K562 (cell line): Measurements from ENCODE around the gene ACTN4. TPM values are rescaled to one million over a fixed set of nuclear protein-coding genes. Genes with fewer than 3 reads are reported as not detected.

ENCODE experiments used
- ATAC-seq: fragments of 200-7000 bp; cut with Tn5 transposase; 3 replicates; pipeline ENCODE4 v1.9.1; 2020; ENCODE audit warnings: moderate library complexity
- BruUV-seq: library from RNA; stranded (reverse); fragments of 400-500 nt; replicated peaks from 2 replicates; lab custom pipeline; 2021; lab: Mats Ljungman, UMichigan
- CTCF ChIA-PET: fragments of 300-600 bp; formaldehyde crosslinking; extraction: SDS; loops from one replicate; lab custom pipeline; 2021; ENCODE audit warnings: low intra/inter-chr PET ratio; lab: Yijun Ruan, JAX
- POLR2A ChIA-PET: fragments of 300-600, 350-650 bp; sonication (Branson Sonifier 250); formaldehyde crosslinking; extraction: SDS; loops from one replicate; lab custom pipeline; 2021; ENCODE audit warnings: antibody characterized with exemption, inconsistent platforms; lab: Yijun Ruan, JAX
- DNase-seq, 4 experiments: peaks; one replicate each; pipeline versions ENCODE4 v3.0.0 to v3.0.0-alpha.2; 2011 to 2018; ENCODE audit warnings: low spot score in 3 of 4, mixed read lengths in 3 of 4; ENCODE audit errors: extremely low read depth in 1 of 4
- FAIRE-seq: peaks from 2 replicates; lab custom pipeline; 2011; peaks lifted over from hg19 to GRCh38; lab: Jason Lieb, UNC
- H2AFZ ChIP-seq: 2 replicates; pipeline ENCODE4 v1.6.0; 2011; ENCODE audit warnings: low read depth, low read length, control low read depth, inconsistent platforms
- H3K27ac ChIP-seq: fragments of 200-600 bp; 3 replicates; pipeline ENCODE4 v1.8.0; 2011; ENCODE audit warnings: low read depth, mild to moderate bottlenecking, control low read depth, inconsistent platforms, low read length, moderate library complexity, mixed read lengths; ENCODE audit errors: extremely low read depth
- H3K27me3 ChIP-seq, 2 experiments: fragments of 300-600 bp in 1 of 2; 2 replicates in 1 of 2; 3 replicates in 1 of 2; pipeline versions ENCODE4 v1.6.0 to v1.8.0; 2011; ENCODE audit warnings: inconsistent platforms in 2 of 2, low read length in 2 of 2, mild to moderate bottlenecking in 1 of 2, mixed read lengths in 1 of 2, moderate library complexity in 1 of 2; ENCODE audit not compliant: control insufficient read depth in 2 of 2, insufficient read depth in 2 of 2
- H3K36me3 ChIP-seq: fragments of 300-600 bp; 3 replicates; pipeline ENCODE4 v1.8.0; 2011; ENCODE audit warnings: mild to moderate bottlenecking, low read length, inconsistent platforms; ENCODE audit not compliant: control insufficient read depth, insufficient read depth
- H3K4me1 ChIP-seq, 2 experiments: fragments of 200-600 bp in 1 of 2; replicated peaks in 1 of 2; 2 replicates in 1 of 2; 3 replicates in 1 of 2; pipeline versions ENCODE4 v1.5.1 to v1.8.0; 2011; ENCODE audit warnings: inconsistent platforms in 2 of 2, low read length in 2 of 2, mild to moderate bottlenecking in 1 of 2, mixed read lengths in 1 of 2, moderate library complexity in 1 of 2; ENCODE audit not compliant: control insufficient read depth in 2 of 2, insufficient read depth in 2 of 2
- H3K4me2 ChIP-seq: 2 replicates; pipeline ENCODE4 v1.6.1; 2011; ENCODE audit warnings: low read length, control low read depth, inconsistent platforms, mixed read lengths; ENCODE audit not compliant: insufficient read depth
- H3K4me3 ChIP-seq: fragments of 200-600 bp; sonication (generic), shearing (Covaris generic); 2 replicates; pipeline ENCODE4 v1.5.1; 2016; ENCODE audit warnings: control low read depth, inconsistent platforms
- H3K79me2 ChIP-seq: fragments of 200-600 bp; 3 replicates; pipeline ENCODE4 v1.8.0; 2011; ENCODE audit warnings: low read length, inconsistent platforms; ENCODE audit not compliant: control insufficient read depth, insufficient read depth
- H3K9ac ChIP-seq, 2 experiments: 2 replicates each; pipeline versions ENCODE4 v1.6.0 to v1.6.1; 2011; ENCODE audit warnings: low read depth in 2 of 2, low read length in 2 of 2, control low read depth in 1 of 2, inconsistent platforms in 1 of 2, mild to moderate bottlenecking in 1 of 2, mixed read lengths in 1 of 2; ENCODE audit not compliant: insufficient read depth in 1 of 2
- H3K9me1 ChIP-seq: one replicate; pipeline ENCODE4 v1.6.0; 2011; ENCODE audit warnings: inconsistent platforms, mild to moderate bottlenecking, low read length, moderate library complexity; ENCODE audit not compliant: control insufficient read depth, insufficient read depth
- H3K9me3 ChIP-seq: replicated peaks from 2 replicates; pipeline ENCODE4 v1.5.1; 2011; ENCODE audit warnings: low read depth, low read length, inconsistent platforms; ENCODE audit not compliant: control insufficient read depth, insufficient read depth
- H4K20me1 ChIP-seq: replicated peaks from 2 replicates; pipeline ENCODE4 v1.6.1; 2011; ENCODE audit warnings: low read length, inconsistent platforms, mixed read lengths; ENCODE audit not compliant: control insufficient read depth, insufficient read depth
- CREB3 ChIP-seq: fragments of 450-650 bp; conservative IDR thresholded peaks from 2 replicates; pipeline ENCODE4 v1.6.1; 2016; ENCODE audit warnings: missing genetic modification characterization, low read depth, mild to moderate bottlenecking, missing compliant biosample characterization, moderate library complexity
- CSDE1 ChIP-seq, 2 experiments: fragments of 450-650 bp; IDR thresholded peaks; 2 replicates each; pipeline ENCODE4 v1.6.1; 2016; ENCODE audit warnings: mild to moderate bottlenecking in 1 of 2
- DDX20 ChIP-seq: fragments of 450-650 bp; IDR thresholded peaks from 2 replicates; pipeline ENCODE4 v1.6.1; 2016; ENCODE audit warnings: missing genetic modification characterization, low read depth, mild to moderate bottlenecking, missing compliant biosample characterization, moderate library complexity
- HDGF ChIP-seq: fragments of 450-650 bp; IDR thresholded peaks from 2 replicates; pipeline ENCODE4 v1.6.1; 2016
- IFI16 ChIP-seq: fragments of 250-450 bp; sonication (Bioruptor Pico); IDR thresholded peaks from 2 replicates; pipeline ENCODE4 v2.1.2; 2022; ENCODE audit warnings: mild to moderate bottlenecking, inconsistent platforms
- NFIX ChIP-seq: fragments of 250-450 bp; sonication (Bioruptor Pico); IDR thresholded peaks from 2 replicates; pipeline ENCODE4 v1.4.0; 2020; ENCODE audit warnings: low read depth, mild to moderate bottlenecking, moderate library complexity
- SMAD2 ChIP-seq: fragments of 150-350 bp; IDR thresholded peaks from 2 replicates; pipeline ENCODE4 v1.6.1; 2014; ENCODE audit warnings: low read depth, mild to moderate bottlenecking, low read length
- SNIP1 ChIP-seq: fragments of 450-650 bp; IDR thresholded peaks from 2 replicates; pipeline ENCODE4 v1.7.1; 2017; ENCODE audit warnings: low read depth, mild to moderate bottlenecking
- TEAD4 ChIP-seq, 2 experiments: sonication (generic) in 1 of 2; formaldehyde crosslinking in 1 of 2; IDR thresholded peaks; 2 replicates each; pipeline versions ENCODE4 v1.6.1 to v1.8.0; 2012 to 2022; ENCODE audit warnings: borderline replicate concordance in 1 of 2, inconsistent platforms in 1 of 2, low read length in 1 of 2, mild to moderate bottlenecking in 1 of 2, missing genetic modification reagents in 1 of 2
- ZNF24 ChIP-seq: fragments of 450-650 bp; IDR thresholded peaks from 2 replicates; pipeline ENCODE4 v1.6.1; 2016
- ZNF592 ChIP-seq: fragments of 450-650 bp; IDR thresholded peaks from 2 replicates; pipeline ENCODE4 v1.6.1; 2017; ENCODE audit warnings: antibody characterized with exemption, mild to moderate bottlenecking
- WGBS: fragments of 100-300 bp; shearing (Covaris generic); methylation state at CpG from one replicate; pipeline ENCODE4 v1.1.6; 2016; ENCODE audit warnings: low coverage, mixed read lengths; ENCODE audit not compliant: insufficient coverage; ENCODE audit errors: missing lambda C conversion rate; 5-methylcytosine and 5-hydroxymethylcytosine counted together
- in situ Hi-C: fragments of 300-500 bp; cut with MboI; formaldehyde crosslinking; loops from 4 replicates; pipeline ENCODE4 v1.15.0; 2018; ENCODE audit warnings: inconsistent platforms, mixed read lengths
- intact Hi-C: fragments of 100-400 bp; cut with micrococcal nuclease; formaldehyde crosslinking; loops from 2 replicates; pipeline ENCODE4 v1.14.2; 2022
- polyA plus RNA-seq, 8 experiments: library from polyadenylated mRNA; depleted of rRNA in 4 of 8; stranded (reverse) in 5 of 8; unstranded in 3 of 8; fragments of >200 nt; fragmentation: Nextera tagmentation in 2 of 8; fragmentation: Illumina TruSeq in 1 of 8; extraction: Ambion mirVana in 2 of 8; extraction: Trizol in 1 of 8; gene quantifications; 2 replicates each; pipeline versions ENCODE4 v1.2.1 to v1.2.3, GENCODE V29; 2011 to 2014; ENCODE audit warnings: inconsistent platforms in 1 of 8, missing spikeins in 1 of 8
- total RNA-seq, 7 experiments: library from RNA; depleted of rRNA in 6 of 7; stranded (reverse); fragments of >200 nt in 6 of 7; fragmentation: Illumina TruSeq in 2 of 7; extraction: Trizol in 2 of 7; gene quantifications; 2 replicates each; pipeline versions ENCODE4 v1.2.1 to v1.2.3, GENCODE V29; 2011 to 2021; ENCODE audit warnings: low replicate concordance in 1 of 7
- TF ChIP-seq, protein P1 (sequence below): sonication (generic); formaldehyde crosslinking; IDR thresholded peaks from 2 replicates; pipeline ENCODE4 v1.8.1; 2023; ENCODE audit warnings: mild to moderate bottlenecking, missing genetic modification reagents

The ACTN4 gene
- total and polyA plus RNA-seq, 9 of the 15 experiments (the other 6 are each of a cell fraction or from before 2014, with no cell fraction given): 3.1 to 385 (median 125) TPM

DNA sequence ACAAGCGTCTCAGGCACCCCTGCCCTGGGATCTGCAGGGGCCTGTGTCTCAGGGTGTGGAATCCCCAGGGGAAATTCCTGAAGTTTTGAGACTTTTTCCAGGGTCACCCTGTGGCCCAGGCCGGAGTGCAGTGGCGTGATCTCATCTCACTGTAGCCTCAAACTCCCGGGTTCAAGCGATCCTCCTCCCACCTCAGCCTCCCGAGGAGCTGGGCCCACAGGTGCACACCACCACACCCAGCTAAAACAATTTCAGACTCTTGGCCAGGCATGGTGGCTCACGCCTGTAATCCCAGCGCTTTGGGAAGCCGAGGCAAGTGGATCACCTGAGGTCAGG lies 92.8 kb downstream of the ACTN4 start:
- ATAC-seq: no peak
- Histone ChIP-seq H3K79me2 (peaks cover 8% of the 10 kb centered on the region; the same call in 1 of the 3 replicates), H3K9ac (peak overlapping the region in 1 of 2 experiments; percentile 80; a peak in 1 of 4 replicates), H3K4me1 (peaks cover 21 to 52% of the 10 kb centered on the region in 2 experiments), H4K20me1 (no peaks in the 10 kb centered on the region), H3K4me2 (no peak overlapping the region), H3K36me3 (no peaks in the 10 kb centered on the region), H3K27me3 (no peaks in the 10 kb centered on the region), H2AFZ (no peak overlapping the region), H3K9me3 (no peaks in the 10 kb centered on the region), H3K9me1 (no peaks in the 10 kb centered on the region), H3K27ac (no peak overlapping the region), H3K4me3 (no peak overlapping the region)
- DNase-seq: no peak
- CTCF ChIA-PET: no interaction called here
- 81% methylated on average over 9 of the region's 9 CpGs for WGBS
- in situ Hi-C loops: no loop called here
- TF ChIP-seq DDX20 (tag) (no peak), TEAD4 (IDR thresholded peaks at IDR 0.05; ENCODE audit: low read length) (no peak), TEAD4 (CRISPR knock-in tag; IDR thresholded peaks at IDR 0.05; ENCODE audit: borderline replicate concordance) (no peak), SMAD2 (no peak), CREB3 (tag) (no peak), NFIX (CRISPR knock-in tag) (no peak), ZNF24 (no peak), CSDE1 (IDR thresholded peaks at IDR 0.05) (no peak), IFI16 (CRISPR knock-in tag) (no peak), ZNF592 (no peak), SNIP1 (no peak), HDGF (no peak)
- TF ChIP-seq, protein P1, sequence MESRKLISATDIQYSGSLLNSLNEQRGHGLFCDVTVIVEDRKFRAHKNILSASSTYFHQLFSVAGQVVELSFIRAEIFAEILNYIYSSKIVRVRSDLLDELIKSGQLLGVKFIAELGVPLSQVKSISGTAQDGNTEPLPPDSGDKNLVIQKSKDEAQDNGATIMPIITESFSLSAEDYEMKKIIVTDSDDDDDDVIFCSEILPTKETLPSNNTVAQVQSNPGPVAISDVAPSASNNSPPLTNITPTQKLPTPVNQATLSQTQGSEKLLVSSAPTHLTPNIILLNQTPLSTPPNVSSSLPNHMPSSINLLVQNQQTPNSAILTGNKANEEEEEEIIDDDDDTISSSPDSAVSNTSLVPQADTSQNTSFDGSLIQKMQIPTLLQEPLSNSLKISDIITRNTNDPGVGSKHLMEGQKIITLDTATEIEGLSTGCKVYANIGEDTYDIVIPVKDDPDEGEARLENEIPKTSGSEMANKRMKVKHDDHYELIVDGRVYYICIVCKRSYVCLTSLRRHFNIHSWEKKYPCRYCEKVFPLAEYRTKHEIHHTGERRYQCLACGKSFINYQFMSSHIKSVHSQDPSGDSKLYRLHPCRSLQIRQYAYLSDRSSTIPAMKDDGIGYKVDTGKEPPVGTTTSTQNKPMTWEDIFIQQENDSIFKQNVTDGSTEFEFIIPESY (CRISPR knock-in tag): no peak
- intact Hi-C loops: no loop called here
- FAIRE-seq: no peak
- BruUV-seq: no TSS peak
- POLR2A ChIA-PET: interaction anchor here (0.6 to 0.7 kb wide), 2 partner anchors 10 to 27 kb away, joined by 3 read pairs; no protein-coding TSS in a partner anchor
